Hematopoietic multipotent progenitor cell treated with erythropoietin and hydrocortisone succinate and interleukin-3 and kit ligand, for 8 days (in vitro differentiated cells): Measurements from ENCODE around the gene POC1B.

Source experiments
- DNase-seq: peaks from one replicate; pipeline ENCODE4 v3.0.0-alpha.2; 2015

Gene POC1B

GRCh38 chr12:89494411-89495231 is 31.2 kb downstream of the POC1B start:
- no peak for DNase-seq

- DNase-seq: no peak
Observed at GRCh38 chr12:89493670-89494302, 32.1 kb downstream of the POC1B start.

GRCh38 chr12:89492883-89493282 is 33.0 kb downstream of the POC1B start:
- no peak for DNase-seq

- no peak for DNase-seq
Observed at GRCh38 chr12:89490922-89491321, 34.9 kb downstream of the POC1B start.

GRCh38 chr12:89486264-89486663 is 39.6 kb downstream of the POC1B start:
- no peak for DNase-seq

- no peak for DNase-seq
Observed at GRCh38 chr12:89484470-89484869, 41.4 kb downstream of the POC1B start.

- DNase-seq: no peak
Observed at GRCh38 chr12:89481213-89481914, 44.5 kb downstream of the POC1B start.

GRCh38 chr12:89479982-89480381 is 45.9 kb downstream of the POC1B start:
- no peak for DNase-seq

GRCh38 chr12:89477633-89478279 is 48.1 kb downstream of the POC1B start:
- DNase-seq: no peak

- no peak for DNase-seq
Observed at GRCh38 chr12:89476904-89477595, 48.8 kb downstream of the POC1B start.

GRCh38 chr12:89476232-89476631 is 49.6 kb downstream of the POC1B start:
- no peak for DNase-seq

GRCh38 chr12:89475203-89475990 is 50.5 kb downstream of the POC1B start:
- DNase-seq: no peak

- no peak for DNase-seq
Observed at GRCh38 chr12:89474615-89475014, 51.2 kb downstream of the POC1B start.

GRCh38 chr12:89472508-89472907 is 53.3 kb downstream of the POC1B start:
- no peak for DNase-seq

- peak; percentile 78 for DNase-seq
Observed at GRCh38 chr12:89470741-89471509, 54.9 kb downstream of the POC1B start.

GRCh38 chr12:89469361-89469760 is 56.5 kb downstream of the POC1B start:
- DNase-seq: no peak

- DNase-seq: peak; percentile 11
Observed at GRCh38 chr12:89468648-89469326, 57.1 kb downstream of the POC1B start.

GRCh38 chr12:89468017-89468416 is 57.8 kb downstream of the POC1B start:
- no peak for DNase-seq

GRCh38 chr12:89464974-89465592 is 60.8 kb downstream of the POC1B start:
- DNase-seq: no peak
